ENCODE measurements around the gene WDR33.

Gene WDR33

DNA sequence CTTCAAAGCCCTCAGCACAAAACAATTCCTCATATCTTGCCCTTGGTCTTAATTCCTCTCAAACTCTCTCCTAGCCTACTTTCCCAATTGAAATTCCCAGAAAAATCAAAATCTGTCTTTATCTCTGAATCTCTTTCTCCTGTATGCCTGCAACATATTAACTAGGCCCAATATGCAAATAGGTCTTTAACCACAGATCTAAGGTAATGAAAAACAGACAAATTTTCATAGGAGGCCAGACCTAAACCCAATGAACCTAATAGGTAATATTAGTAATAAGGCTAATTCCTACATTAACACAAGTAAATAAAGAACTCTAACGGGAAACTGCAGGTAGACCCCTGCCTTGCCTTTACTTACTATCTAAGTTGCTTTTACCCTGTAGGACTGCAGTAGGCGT lies 41.4 kb downstream of the WDR33 start:
- POLR2A ChIA-PET = no interaction called here
- CTCF ChIA-PET = no interaction called here
- DNase-seq (ENCODE audit: extremely low spot score) = no peak
- no peak for TF ChIP-seq CTCF (IDR thresholded peaks at IDR 0.05; ENCODE audit: control extremely low read depth, extremely low read depth, low read depth, missing control alignments)

DNA sequence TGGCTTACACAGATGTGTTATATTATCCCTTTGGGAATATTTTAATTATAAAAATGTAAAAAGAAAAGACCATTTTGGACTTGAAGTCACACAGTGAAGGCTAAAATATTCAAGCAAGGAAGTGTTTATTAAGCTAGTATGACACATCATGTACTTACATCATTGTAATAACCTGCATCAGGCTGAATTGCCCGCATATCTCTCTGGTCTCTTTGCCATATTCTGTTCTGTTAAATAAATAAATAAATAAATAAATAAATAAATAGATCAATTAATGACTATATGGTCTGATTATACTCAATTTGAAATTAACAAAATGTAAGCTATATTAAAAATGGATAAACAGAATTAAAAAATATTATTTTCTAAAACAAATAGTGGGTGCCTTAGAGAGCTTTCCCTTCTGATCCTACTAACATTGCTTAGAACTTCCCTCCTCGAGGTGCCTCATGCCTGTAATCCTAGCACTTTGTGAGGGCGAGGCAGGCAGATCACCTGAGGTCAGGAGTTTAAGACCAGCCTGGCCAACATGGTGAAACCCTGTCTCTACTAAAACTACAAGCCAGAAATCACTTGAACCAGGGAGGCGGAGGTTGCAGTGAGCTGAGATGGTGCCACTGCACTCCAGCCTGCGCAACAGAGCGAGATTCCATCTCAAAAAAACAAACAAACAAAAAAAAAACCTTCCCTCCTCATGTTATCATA lies 42.0 kb downstream of the WDR33 start:
- POLR2A ChIA-PET = no interaction called here
- no peak for DNase-seq (ENCODE audit: extremely low spot score)
- TF ChIP-seq CTCF (IDR thresholded peaks at IDR 0.05; ENCODE audit: control extremely low read depth, extremely low read depth, low read depth, missing control alignments) = no peak
- CTCF ChIA-PET = interaction anchor here (1.0 kb wide), 1 partner anchor 8 kb away, joined by 3 read pairs; no protein-coding TSS in a partner anchor

DNA sequence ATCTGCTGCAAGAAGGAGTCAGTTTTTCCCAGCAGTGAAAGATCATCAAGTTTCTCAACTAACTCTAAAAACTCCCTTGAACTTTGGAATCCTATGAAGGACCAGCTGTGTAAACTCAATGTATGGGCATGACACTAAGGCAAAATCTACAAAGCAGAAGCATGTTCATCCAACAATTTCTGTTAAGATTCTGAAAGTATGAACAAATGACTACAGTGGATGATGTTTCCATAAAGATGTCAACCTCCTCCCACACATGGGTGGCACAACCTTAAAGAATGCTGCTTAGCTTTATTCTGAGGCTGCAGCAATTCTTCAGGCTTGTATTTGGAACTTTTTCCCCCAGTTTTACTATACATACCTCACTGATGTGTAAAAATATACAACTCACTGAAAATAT lies 47.2 kb downstream of the WDR33 start:
- POLR2A ChIA-PET = no interaction called here
- no peak for DNase-seq (ENCODE audit: extremely low spot score)
- CTCF ChIA-PET = interaction anchor here (0.6 to 1.4 kb wide), 3 partner anchors 11 to 237 kb away, joined by 3 read pairs; no protein-coding TSS in a partner anchor
- TF ChIP-seq CTCF (IDR thresholded peaks at IDR 0.05; ENCODE audit: control extremely low read depth, extremely low read depth, low read depth, missing control alignments) = no peak

- POLR2A ChIA-PET = no interaction called here
- no peak for TF ChIP-seq CTCF (IDR thresholded peaks at IDR 0.05; ENCODE audit: control extremely low read depth, extremely low read depth, low read depth, missing control alignments)
- no peak for DNase-seq (ENCODE audit: extremely low spot score)
Observed at GRCh38 chr2:127762846-127763245, 48.1 kb downstream of the WDR33 start.

GRCh38 chr2:127762441-127762840 lies 48.5 kb downstream of the WDR33 start:
- no peak for DNase-seq (ENCODE audit: extremely low spot score)
- TF ChIP-seq CTCF (IDR thresholded peaks at IDR 0.05; ENCODE audit: control extremely low read depth, extremely low read depth, low read depth, missing control alignments) = no peak
- POLR2A ChIA-PET = no interaction called here
- CTCF ChIA-PET = interaction anchor here (1.4 kb wide), 1 partner anchor 16 kb away, joined by 3 read pairs; no protein-coding TSS in a partner anchor

More at GRCh38 chr2:127762846-127763245, 48.1 kb downstream of the WDR33 start:
- CTCF ChIA-PET = interaction anchor here (1.4 kb wide), 1 partner anchor 15 kb away, joined by 3 read pairs; no protein-coding TSS in a partner anchor

GRCh38 chr2:127759931-127760330 lies 51.0 kb downstream of the WDR33 start:
- POLR2A ChIA-PET = interaction anchor here (0.5 kb wide), 1 partner anchor 38 kb away, joined by 7 read pairs; no protein-coding TSS in a partner anchor
- no peak for DNase-seq (ENCODE audit: extremely low spot score)
- TF ChIP-seq CTCF (IDR thresholded peaks at IDR 0.05; ENCODE audit: control extremely low read depth, extremely low read depth, low read depth, missing control alignments) = no peak
- CTCF ChIA-PET = no interaction called here
